Measurements from ENCODE around the gene LOXL1. TPM values are rescaled to one million over a fixed set of nuclear protein-coding genes. Genes with fewer than 3 reads are reported as not detected.

Gene LOXL1
- total RNA-seq, 1 donor from 2014 or later, result 5.3 TPM

GRCh38 chr15:73949496-73949895 is 23.2 kb downstream of the LOXL1 start:
- FAIRE-seq (peak; percentile 68), DNase-seq (ENCODE audit: low read depth) (no peak)
- Histone ChIP-seq H3K4me3 (ENCODE audit: low read depth, low read length) (no peak overlapping the region), H3K36me3 (ENCODE audit: control insufficient read depth, insufficient read depth, low read length) (no peaks in the 10 kb centered on the region), H3K27me3 (ENCODE audit: control insufficient read depth, insufficient read depth, low read length) (no peaks in the 10 kb centered on the region)
- TF ChIP-seq CTCF (IDR thresholded peaks at IDR 0.05; ENCODE audit: insufficient read depth, low read length, severe bottlenecking), result no peak

GRCh38 chr15:73950479-73950830 is 24.2 kb downstream of the LOXL1 start:
- TF ChIP-seq CTCF (IDR thresholded peaks at IDR 0.05; ENCODE audit: insufficient read depth, low read length, severe bottlenecking), result no peak
- no peaks in the 10 kb centered on the region for H3K27me3 ChIP-seq (ENCODE audit: control insufficient read depth, insufficient read depth, low read length)
- FAIRE-seq (no peak), DNase-seq (ENCODE audit: low read depth) (no peak)
- H3K36me3 ChIP-seq (ENCODE audit: control insufficient read depth, insufficient read depth, low read length), result no peaks in the 10 kb centered on the region
- H3K4me3 ChIP-seq (ENCODE audit: low read depth, low read length), result no peak overlapping the region

- DNase-seq (ENCODE audit: low read depth), result peak; percentile 60
- Histone ChIP-seq H3K36me3 (ENCODE audit: control insufficient read depth, insufficient read depth, low read length) (no peaks in the 10 kb centered on the region), H3K27me3 (ENCODE audit: control insufficient read depth, insufficient read depth, low read length) (no peaks in the 10 kb centered on the region), H3K4me3 (ENCODE audit: low read depth, low read length) (no peak overlapping the region)
- peak; percentile 78 for TF ChIP-seq CTCF (IDR thresholded peaks at IDR 0.05; ENCODE audit: insufficient read depth, low read length, severe bottlenecking)
- no peak for FAIRE-seq
Observed at GRCh38 chr15:73950831-73951561, 24.7 kb downstream of the LOXL1 start.

- TF ChIP-seq CTCF (IDR thresholded peaks at IDR 0.05; ENCODE audit: insufficient read depth, low read length, severe bottlenecking), result no peak
- no peaks in the 10 kb centered on the region for H3K36me3 ChIP-seq (ENCODE audit: control insufficient read depth, insufficient read depth, low read length)
- H3K4me3 ChIP-seq (ENCODE audit: low read depth, low read length), result no peak overlapping the region
- no peak for FAIRE-seq
- DNase-seq (ENCODE audit: low read depth), result no peak
- no peaks in the 10 kb centered on the region for H3K27me3 ChIP-seq (ENCODE audit: control insufficient read depth, insufficient read depth, low read length)
Observed at GRCh38 chr15:73951601-73952000, 25.3 kb downstream of the LOXL1 start.

- no peaks in the 10 kb centered on the region for H3K36me3 ChIP-seq (ENCODE audit: control insufficient read depth, insufficient read depth, low read length)
- no peaks in the 10 kb centered on the region for H3K27me3 ChIP-seq (ENCODE audit: control insufficient read depth, insufficient read depth, low read length)
- no peak for TF ChIP-seq CTCF (IDR thresholded peaks at IDR 0.05; ENCODE audit: insufficient read depth, low read length, severe bottlenecking)
- no peak for FAIRE-seq
- H3K4me3 ChIP-seq (ENCODE audit: low read depth, low read length), result no peak overlapping the region
- no peak for DNase-seq (ENCODE audit: low read depth)
Observed at GRCh38 chr15:73952171-73952912, 26.1 kb downstream of the LOXL1 start.
